Esophagus squamous epithelium (tissue), 4 donors: ENCODE measurements around the gene PKD1.

Source experiments
- POLR2A ChIP-seq, 4 donors: fragments of 450-650 bp; IDR thresholded peaks; one replicate each; pipeline ENCODE4 v1.6.1; 2017; ENCODE audit warnings: antibody characterized with exemption in 4 of 4, mild to moderate bottlenecking in 4 of 4, moderate library complexity in 3 of 4
- TF ChIP-seq, protein P1 (sequence below), 6 experiments: fragments of 450-650 bp in 4 of 6; fragments of 200-600 bp in 2 of 6; sonication (generic) in 2 of 6; IDR thresholded peaks; one replicate each; pipeline ENCODE4 v1.5.1; 2016 to 2019; ENCODE audit warnings: antibody characterized with exemption in 6 of 6, mild to moderate bottlenecking in 4 of 6, moderate library complexity in 4 of 6

DNA sequence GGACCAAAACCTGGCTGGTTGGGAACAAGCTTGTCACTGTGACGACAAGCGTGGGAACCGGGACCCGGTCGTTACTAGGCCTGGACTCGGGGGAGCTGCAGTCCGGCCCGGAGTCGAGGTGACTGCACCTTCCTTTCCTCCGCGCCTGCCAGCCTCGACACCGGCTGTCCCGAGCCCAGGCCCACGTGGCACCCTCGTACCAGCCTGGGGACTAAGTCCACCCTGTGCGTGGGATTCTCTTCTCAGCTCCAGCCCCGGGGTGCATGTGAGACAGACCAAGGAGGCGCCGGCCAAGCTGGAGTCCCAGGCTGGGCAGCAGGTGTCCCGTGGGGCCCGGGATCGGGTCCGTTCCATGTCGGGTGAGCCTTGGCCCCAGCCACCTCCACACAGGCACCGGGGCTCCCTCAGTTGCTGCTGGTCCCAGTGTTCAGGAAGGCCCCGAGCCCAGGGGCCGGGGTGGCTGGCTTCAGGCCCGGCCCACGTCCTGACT, 56.3 kb downstream of the PKD1 start:
- TF ChIP-seq POLR2A (IDR thresholded peaks at IDR 0.05) = no peak
- TF ChIP-seq, protein P1, sequence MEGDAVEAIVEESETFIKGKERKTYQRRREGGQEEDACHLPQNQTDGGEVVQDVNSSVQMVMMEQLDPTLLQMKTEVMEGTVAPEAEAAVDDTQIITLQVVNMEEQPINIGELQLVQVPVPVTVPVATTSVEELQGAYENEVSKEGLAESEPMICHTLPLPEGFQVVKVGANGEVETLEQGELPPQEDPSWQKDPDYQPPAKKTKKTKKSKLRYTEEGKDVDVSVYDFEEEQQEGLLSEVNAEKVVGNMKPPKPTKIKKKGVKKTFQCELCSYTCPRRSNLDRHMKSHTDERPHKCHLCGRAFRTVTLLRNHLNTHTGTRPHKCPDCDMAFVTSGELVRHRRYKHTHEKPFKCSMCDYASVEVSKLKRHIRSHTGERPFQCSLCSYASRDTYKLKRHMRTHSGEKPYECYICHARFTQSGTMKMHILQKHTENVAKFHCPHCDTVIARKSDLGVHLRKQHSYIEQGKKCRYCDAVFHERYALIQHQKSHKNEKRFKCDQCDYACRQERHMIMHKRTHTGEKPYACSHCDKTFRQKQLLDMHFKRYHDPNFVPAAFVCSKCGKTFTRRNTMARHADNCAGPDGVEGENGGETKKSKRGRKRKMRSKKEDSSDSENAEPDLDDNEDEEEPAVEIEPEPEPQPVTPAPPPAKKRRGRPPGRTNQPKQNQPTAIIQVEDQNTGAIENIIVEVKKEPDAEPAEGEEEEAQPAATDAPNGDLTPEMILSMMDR (IDR thresholded peaks at IDR 0.05) = no peak
